Osteocyte (in vitro differentiated cells): ENCODE results near the gene ZFPL1. TPM values are rescaled to one million over a fixed set of nuclear protein-coding genes. Genes with fewer than 3 reads are reported as not detected.

Source experiments
- DNase-seq: peaks from one replicate; pipeline ENCODE4 v3.0.0; 2021; ENCODE audit warnings: mixed read lengths; ENCODE audit not compliant: unreplicated experiment; ENCODE audit errors: extremely low spot score
- H3K27ac Mint-ChIP-seq: one replicate; pipeline ENCODE4 v1.8.0; 2021; ENCODE audit warnings: mild to moderate bottlenecking, mixed read lengths; ENCODE audit not compliant: unreplicated experiment
- H3K27me3 Mint-ChIP-seq: one replicate; pipeline ENCODE4 v1.8.0; 2021; ENCODE audit warnings: mixed read lengths; ENCODE audit not compliant: unreplicated experiment
- H3K36me3 Mint-ChIP-seq: one replicate; pipeline ENCODE4 v1.8.0; 2021; ENCODE audit warnings: mixed read lengths; ENCODE audit not compliant: unreplicated experiment
- H3K4me1 Mint-ChIP-seq: one replicate; pipeline ENCODE4 v1.8.0; 2021; ENCODE audit warnings: mixed read lengths; ENCODE audit not compliant: unreplicated experiment
- H3K4me3 Mint-ChIP-seq: one replicate; pipeline ENCODE4 v1.8.0; 2021; ENCODE audit warnings: mild to moderate bottlenecking, moderate library complexity, mixed read lengths; ENCODE audit not compliant: unreplicated experiment
- H3K9me3 Mint-ChIP-seq: one replicate; pipeline ENCODE4 v1.8.0; 2021; ENCODE audit warnings: mixed read lengths; ENCODE audit not compliant: unreplicated experiment
- CTCF ChIP-seq: fragments of 200-600 bp; sonication (generic); IDR thresholded peaks from 2 replicates; pipeline ENCODE4 v1.5.0; 2021; ENCODE audit warnings: antibody characterized with exemption, mild to moderate bottlenecking, moderate library complexity
- total RNA-seq: library from RNA; stranded (reverse); gene quantifications from 2 replicates; pipeline ENCODE4 v1.2.1, GENCODE V29; 2021

The ZFPL1 gene
- total RNA-seq, 1 donor from 2014 or later: 55.3 TPM

GRCh38 chr11:65060913-65061408 is 23.1 kb upstream of the ZFPL1 start:
- Mint-ChIP-seq H3K4me3 (no peak overlapping the region), H3K36me3 (no peaks in the 10 kb centered on the region), H3K9me3 (no peaks in the 10 kb centered on the region), H3K4me1 (no peaks in the 10 kb centered on the region), H3K27me3 (no peaks in the 10 kb centered on the region), H3K27ac (no peak overlapping the region)
- TF ChIP-seq CTCF: peak; percentile 27
- no peak for DNase-seq

- Mint-ChIP-seq H3K27me3 (no peaks in the 10 kb centered on the region), H3K27ac (no peak overlapping the region), H3K36me3 (no peaks in the 10 kb centered on the region), H3K4me3 (no peak overlapping the region), H3K4me1 (no peaks in the 10 kb centered on the region), H3K9me3 (no peaks in the 10 kb centered on the region)
- no peak for DNase-seq
- no peak for TF ChIP-seq CTCF
Observed at GRCh38 chr11:65063532-65063931, 20.5 kb upstream of the ZFPL1 start.

DNA sequence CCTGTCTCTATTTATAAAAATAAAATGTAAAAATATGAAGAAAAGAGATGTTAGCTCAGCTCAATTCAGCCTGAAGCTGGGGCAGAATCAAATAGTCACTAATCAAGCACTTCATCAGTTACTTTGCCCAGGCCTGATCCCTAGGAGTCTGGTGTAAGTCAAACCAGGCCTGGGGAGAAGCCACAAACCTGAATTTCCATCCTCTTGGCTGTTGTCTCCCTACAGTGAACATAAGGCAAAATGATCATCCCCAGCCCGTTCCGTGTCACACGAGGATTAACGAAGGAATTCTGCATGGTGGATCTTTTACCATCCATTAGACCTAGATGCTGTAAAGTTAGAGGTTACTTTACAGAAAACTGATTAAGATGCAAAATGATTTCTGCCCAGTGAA is 19.2 kb upstream of the ZFPL1 start:
- Mint-ChIP-seq H3K36me3 (no peaks in the 10 kb centered on the region), H3K9me3 (no peaks in the 10 kb centered on the region), H3K4me1 (no peaks in the 10 kb centered on the region), H3K4me3 (no peak overlapping the region), H3K27ac (no peak overlapping the region), H3K27me3 (no peaks in the 10 kb centered on the region)
- DNase-seq: no peak
- no peak for TF ChIP-seq CTCF

GRCh38 chr11:65065851-65066250 is 18.2 kb upstream of the ZFPL1 start:
- Mint-ChIP-seq H3K4me3 (no peak overlapping the region), H3K27me3 (no peaks in the 10 kb centered on the region), H3K4me1 (no peaks in the 10 kb centered on the region), H3K27ac (no peak overlapping the region), H3K36me3 (no peaks in the 10 kb centered on the region), H3K9me3 (no peaks in the 10 kb centered on the region)
- no peak for DNase-seq
- no peak for TF ChIP-seq CTCF

DNA sequence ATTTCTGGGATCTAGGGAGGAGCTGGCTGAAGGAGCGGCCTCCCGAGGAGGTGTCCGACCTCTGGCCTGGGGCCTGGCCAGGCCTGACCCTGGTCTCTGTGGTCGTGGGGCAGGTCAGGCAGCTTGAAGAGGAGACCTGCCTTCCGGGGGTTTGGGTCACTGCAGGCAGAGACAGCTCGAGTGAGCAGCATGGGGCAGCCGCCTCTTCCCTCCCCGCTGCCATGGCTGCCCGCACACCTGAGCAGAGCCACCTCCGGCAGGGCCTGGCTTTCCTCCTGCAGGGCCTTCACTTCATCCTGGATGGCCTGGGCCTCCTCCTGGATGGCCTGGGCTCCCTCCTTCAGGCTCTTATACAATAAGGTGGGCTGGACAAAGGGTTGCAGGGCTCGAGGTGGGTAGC is 17.7 kb upstream of the ZFPL1 start:
- DNase-seq: no peak

More for the DNA sequence above, 17.7 kb upstream of the ZFPL1 start:
- no peak for TF ChIP-seq CTCF
- H3K9me3 Mint-ChIP-seq: no peaks in the 10 kb centered on the region
- H3K36me3 Mint-ChIP-seq: no peaks in the 10 kb centered on the region
- H3K4me1 Mint-ChIP-seq: no peaks in the 10 kb centered on the region
- H3K4me3 Mint-ChIP-seq: no peak overlapping the region
- H3K27me3 Mint-ChIP-seq: no peaks in the 10 kb centered on the region
- no peak overlapping the region for H3K27ac Mint-ChIP-seq
